PC-9 (cell line): ENCODE data around the gene HTR3A. TPM values are rescaled to one million over a fixed set of nuclear protein-coding genes. Genes with fewer than 3 reads are reported as not detected.

Experiments used
- BruUV-seq: library from RNA; stranded (reverse); fragments of 400-500 nt; replicated peaks from 2 replicates; lab custom pipeline; 2021; lab: Mats Ljungman, UMichigan
- CTCF ChIA-PET: fragments of 300-600 bp; sonication (Branson Sonifier 250); formaldehyde crosslinking; loops from one replicate; lab custom pipeline; 2022; ENCODE audit warnings: antibody characterized with exemption; lab: Charles Lee
- POLR2A ChIA-PET: fragments of 300-600 bp; sonication (Branson Sonifier 250); formaldehyde crosslinking; loops from one replicate; lab custom pipeline; 2022; ENCODE audit warnings: antibody characterized with exemption; ENCODE audit not compliant: unreplicated experiment; lab: Charles Lee
- DNase-seq, 2 experiments: peaks; one replicate each; pipeline versions ENCODE4 v3.0.0 to v3.0.0-alpha.2; 2015 to 2022; ENCODE audit warnings: mixed read lengths in 1 of 2
- H2AFZ ChIP-seq: fragments of 200-600 bp; sonication (generic); 2 replicates; pipeline ENCODE4 v1.8.1; 2017; ENCODE audit warnings: antibody characterized with exemption
- H3F3A ChIP-seq: fragments of 200-600 bp; sonication (generic); 2 replicates; pipeline ENCODE4 v1.8.1; 2017; ENCODE audit warnings: antibody characterized with exemption, mild to moderate bottlenecking, low read depth; ENCODE audit not compliant: insufficient read depth
- H3K27ac ChIP-seq: fragments of 200-600 bp; sonication (generic); 2 replicates; pipeline ENCODE4 v1.6.1; 2016; ENCODE audit warnings: mixed run types
- H3K27me3 ChIP-seq: fragments of 200-600 bp; sonication (generic); 2 replicates; pipeline ENCODE4 v1.6.1; 2016; ENCODE audit warnings: low read depth, mixed run types; ENCODE audit not compliant: insufficient read depth
- H3K36me3 ChIP-seq: fragments of 200-600 bp; sonication (generic); 2 replicates; pipeline ENCODE4 v1.6.1; 2016; ENCODE audit warnings: low read depth, mixed run types
- H3K4me1 ChIP-seq: fragments of 200-600 bp; sonication (generic); replicated peaks from 2 replicates; pipeline ENCODE4 v1.6.1; 2016; ENCODE audit warnings: mixed run types; ENCODE audit not compliant: insufficient read depth
- H3K4me2 ChIP-seq: fragments of 200-600 bp; sonication (generic); 2 replicates; pipeline ENCODE4 v1.6.1; 2017; ENCODE audit warnings: mixed run types
- H3K4me3 ChIP-seq: fragments of 200-600 bp; sonication (generic); 2 replicates; pipeline ENCODE4 v1.6.1; 2016; ENCODE audit warnings: mixed run types
- H3K79me2 ChIP-seq: fragments of 200-600 bp; sonication (generic); 2 replicates; pipeline ENCODE4 v1.6.1; 2017; ENCODE audit warnings: low read depth, mixed run types
- H3K9me2 ChIP-seq: fragments of 200-600 bp; sonication (generic); 2 replicates; pipeline ENCODE4 v1.8.1; 2017; ENCODE audit warnings: mild to moderate bottlenecking; ENCODE audit not compliant: insufficient read depth
- H3K9me3 ChIP-seq: fragments of 200-600 bp; sonication (generic); 2 replicates; pipeline ENCODE4 v1.8.1; 2016; ENCODE audit warnings: low read depth; ENCODE audit not compliant: insufficient read depth
- H4K20me1 ChIP-seq: fragments of 200-600 bp; sonication (generic); 2 replicates; pipeline ENCODE4 v1.8.1; 2017; ENCODE audit not compliant: insufficient read depth
- CTCF ChIP-seq: fragments of 200-600 bp; sonication (generic); conservative IDR thresholded peaks from 2 replicates; pipeline ENCODE4 v1.6.1; 2017; ENCODE audit warnings: mixed run types, antibody characterized with exemption, mild to moderate bottlenecking, moderate library complexity
- EZH2 ChIP-seq: fragments of 200-600 bp; sonication (generic); IDR thresholded peaks from 2 replicates; pipeline ENCODE4 v1.8.0; 2017; ENCODE audit warnings: antibody characterized with exemption, low read depth
- intact Hi-C: fragments of 100-400 bp; cut with micrococcal nuclease; formaldehyde crosslinking; loops from one replicate; pipeline ENCODE4 v1.10.0; 2022; ENCODE audit not compliant: unreplicated experiment
- total RNA-seq: library from RNA; stranded (reverse); gene quantifications from 2 replicates; pipeline ENCODE4 v1.2.3, GENCODE V29; 2021

HTR3A gene
- total RNA-seq, 1 experiment from 2014 or later: not detected

GRCh38 chr11:113949891-113950290, 25.0 kb upstream of the HTR3A start:
- no peaks in the 10 kb centered on the region for H3K79me2 ChIP-seq
- H3K9me3 ChIP-seq: no peaks in the 10 kb centered on the region
- no peak overlapping the region for H3K4me3 ChIP-seq
- H3K36me3 ChIP-seq: no peaks in the 10 kb centered on the region
- no peaks in the 10 kb centered on the region for H3F3A ChIP-seq
- H3K4me2 ChIP-seq: no peak overlapping the region
- intact Hi-C loops: no loop called here
- no peaks in the 10 kb centered on the region for H3K4me1 ChIP-seq
- no peak for TF ChIP-seq CTCF
- TF ChIP-seq EZH2: no peak
- H2AFZ ChIP-seq: no peak overlapping the region
- CTCF ChIA-PET: no interaction called here
- H3K27ac ChIP-seq: no peak overlapping the region
- no peak for DNase-seq
- H4K20me1 ChIP-seq: no peaks in the 10 kb centered on the region
- H3K27me3 ChIP-seq: peaks cover 97% of the 10 kb centered on the region
- BruUV-seq: no TSS peak
- POLR2A ChIA-PET: no interaction called here
- H3K9me2 ChIP-seq: no peaks in the 10 kb centered on the region

- Histone ChIP-seq H3K4me1 (no peaks in the 10 kb centered on the region), H3K4me2 (no peak overlapping the region), H3K9me3 (no peaks in the 10 kb centered on the region), H3K4me3 (no peak overlapping the region), H3F3A (no peaks in the 10 kb centered on the region), H3K9me2 (no peaks in the 10 kb centered on the region), H3K27ac (no peak overlapping the region), H2AFZ (no peak overlapping the region), H3K79me2 (no peaks in the 10 kb centered on the region), H3K27me3 (peaks cover 99% of the 10 kb centered on the region), H4K20me1 (no peaks in the 10 kb centered on the region), H3K36me3 (no peaks in the 10 kb centered on the region)
- DNase-seq: no peak
- intact Hi-C loops: no loop called here
- ChIA-PET CTCF (no interaction called here), POLR2A (no interaction called here)
- BruUV-seq: no TSS peak
- TF ChIP-seq CTCF (no peak), EZH2 (no peak)
Observed at GRCh38 chr11:113951537-113951936, 23.4 kb upstream of the HTR3A start.

GRCh38 chr11:113952070-113952469, 22.8 kb upstream of the HTR3A start:
- intact Hi-C loops: no loop called here

More at GRCh38 chr11:113952070-113952469, 22.8 kb upstream of the HTR3A start:
- Histone ChIP-seq H3K9me3 (no peaks in the 10 kb centered on the region), H2AFZ (no peak overlapping the region), H3K9me2 (no peaks in the 10 kb centered on the region), H4K20me1 (no peaks in the 10 kb centered on the region), H3F3A (no peaks in the 10 kb centered on the region), H3K27me3 (peaks cover 99% of the 10 kb centered on the region), H3K36me3 (no peaks in the 10 kb centered on the region), H3K4me3 (no peak overlapping the region), H3K4me2 (no peak overlapping the region), H3K4me1 (no peaks in the 10 kb centered on the region), H3K79me2 (no peaks in the 10 kb centered on the region), H3K27ac (no peak overlapping the region)
- TF ChIP-seq EZH2: no peak
- no peak for TF ChIP-seq CTCF
- CTCF ChIA-PET: no interaction called here
- no peak for DNase-seq
- POLR2A ChIA-PET: no interaction called here
- no TSS peak for BruUV-seq
